GM12874 (cell line): ENCODE data around the gene CIPC.

Experiments used
- CTCF ChIP-seq: IDR thresholded peaks from 2 replicates; pipeline ENCODE4 v1.5.1; 2011; ENCODE audit warnings: low read depth, mild to moderate bottlenecking, control low read depth, low read length, moderate library complexity; ENCODE audit not compliant: insufficient read depth

The CIPC gene

GRCh38 chr14:77094672-77095284 is 3.3 kb upstream of the CIPC start:
- peak; percentile 76 for TF ChIP-seq CTCF

GRCh38 chr14:77097006-77097699 is 905 bp upstream of the CIPC start:
- no peak for TF ChIP-seq CTCF

- TF ChIP-seq CTCF: no peak
These were observed 683 bp downstream of the CIPC start for GRCh38 chr14:77098529-77099353.

GRCh38 chr14:77099425-77100167 is 1.5 kb downstream of the CIPC start:
- no peak for TF ChIP-seq CTCF

- no peak for TF ChIP-seq CTCF
These were observed 2.9 kb downstream of the CIPC start for GRCh38 chr14:77100961-77101360.

- TF ChIP-seq CTCF: no peak
These were observed 4.1 kb downstream of the CIPC start for GRCh38 chr14:77102154-77102553.

- no peak for TF ChIP-seq CTCF
These were observed 5.4 kb downstream of the CIPC start for GRCh38 chr14:77103475-77103874.
